CD4-positive, alpha-beta T cell (primary cell): ENCODE measurements around the gene WFDC1. TPM values are rescaled to one million over a fixed set of nuclear protein-coding genes. Genes with fewer than 3 reads are reported as not detected.

Experiments
- ATAC-seq: fragments of 200-7000 bp; cut with Tn5 transposase; one replicate; pipeline ENCODE4 v1.10.0; 2022; ENCODE audit warnings: mild to moderate bottlenecking; ENCODE audit not compliant: poor library complexity
- CTCF ChIA-PET: fragments of 350-600 bp; sonication (Branson Sonifier 250); formaldehyde crosslinking; loops from one replicate; lab custom pipeline; 2021; ENCODE audit warnings: antibody characterized with exemption, inconsistent platforms; lab: Charles Lee
- POLR2A ChIA-PET: fragments of 350-600 bp; sonication (Branson Sonifier 250); formaldehyde crosslinking; loops from one replicate; lab custom pipeline; 2021; ENCODE audit warnings: antibody characterized with exemption, inconsistent platforms; lab: Charles Lee
- DNase-seq, 14 experiments: peaks; one replicate each; pipeline ENCODE4 v3.0.0-alpha.2; 2013 to 2020; ENCODE audit warnings: mixed read lengths in 2 of 14
- H3K27ac ChIP-seq, 2 donors: one replicate each; pipeline versions ENCODE4 v1.5.1 to v1.7.0; 2013; ENCODE audit warnings: low read length in 2 of 2, low read depth in 1 of 2, mild to moderate bottlenecking in 1 of 2
- H3K27me3 ChIP-seq, 2 experiments: 1 replicate in 1 of 2; 2 replicates in 1 of 2; pipeline versions ENCODE4 v1.6.1 to v1.7.0; 2013; ENCODE audit warnings: low read length in 2 of 2, control low read depth in 1 of 2, mild to moderate bottlenecking in 1 of 2, moderate library complexity in 1 of 2; ENCODE audit not compliant: insufficient read depth in 2 of 2, control insufficient read depth in 1 of 2
- H3K36me3 ChIP-seq: one replicate; pipeline ENCODE4 v1.6.1; 2013; ENCODE audit warnings: low read length, control low read depth; ENCODE audit not compliant: insufficient read depth
- H3K4me1 ChIP-seq: one replicate; pipeline ENCODE4 v1.6.1; 2013; ENCODE audit warnings: low read length, control low read depth; ENCODE audit not compliant: insufficient read depth
- H3K4me3 ChIP-seq: one replicate; pipeline ENCODE4 v1.5.1; 2013; ENCODE audit warnings: mild to moderate bottlenecking, low read length, moderate library complexity
- H3K9me3 ChIP-seq, 2 experiments: 1 replicate in 1 of 2; 2 replicates in 1 of 2; pipeline versions ENCODE4 v1.6.1 to v1.7.0; 2013; ENCODE audit warnings: low read length in 2 of 2, mild to moderate bottlenecking in 2 of 2, control low read depth in 1 of 2, moderate library complexity in 1 of 2; ENCODE audit not compliant: control insufficient read depth in 1 of 2, insufficient read depth in 1 of 2
- H3K27ac Mint-ChIP-seq: one replicate; pipeline ENCODE4 v1.8.0; 2020; ENCODE audit warnings: mixed read lengths
- H3K27me3 Mint-ChIP-seq: one replicate; pipeline ENCODE4 v1.8.0; 2021; ENCODE audit warnings: mixed read lengths
- H3K36me3 Mint-ChIP-seq: one replicate; pipeline ENCODE4 v1.8.0; 2021; ENCODE audit warnings: low read depth, mixed read lengths
- H3K4me1 Mint-ChIP-seq: one replicate; pipeline ENCODE4 v1.8.0; 2021; ENCODE audit warnings: low read depth, mixed read lengths
- H3K4me3 Mint-ChIP-seq: one replicate; pipeline ENCODE4 v1.8.0; 2020; ENCODE audit warnings: mild to moderate bottlenecking, mixed read lengths
- H3K9me3 Mint-ChIP-seq: one replicate; pipeline ENCODE4 v1.8.0; 2020; ENCODE audit warnings: mixed read lengths
- CTCF ChIP-seq: fragments of 200-600 bp; IDR thresholded peaks from one replicate; pipeline ENCODE4 v1.8.0; 2022; ENCODE audit warnings: antibody characterized with exemption, mild to moderate bottlenecking
- intact Hi-C, 2 experiments: fragments of 100-400 bp; cut with DNase I in 1 of 2; cut with micrococcal nuclease in 1 of 2; formaldehyde crosslinking; loops; one replicate each; pipeline versions ENCODE4 v1.15.1 to v1.9.0; 2023 to 2025; cut with DNase I, micrococcal nuclease
- total RNA-seq, 174 experiments: library from RNA in 2 of 174; stranded (reverse) in 2 of 174; gene quantifications; one replicate each; pipeline ENCODE4 v1.2.3 and lab custom pipeline; 2021 to 2026

Gene WFDC1
- total RNA-seq, 2 experiments from 2014 or later, result not detected

- no peaks in the 10 kb centered on the region for H3K9me3 Mint-ChIP-seq
- POLR2A ChIA-PET, result no interaction called here
- H3K36me3 ChIP-seq, result no peaks in the 10 kb centered on the region
- no peaks in the 10 kb centered on the region for H3K36me3 Mint-ChIP-seq
- H3K27me3 Mint-ChIP-seq, result peaks cover 82% of the 10 kb centered on the region
- H3K4me1 ChIP-seq, result peaks cover 13% of the 10 kb centered on the region
- no peak overlapping the region for H3K4me3 Mint-ChIP-seq
- intact Hi-C loops, result no loop called here
- H3K27me3 ChIP-seq, result peaks cover 46 to 49% of the 10 kb centered on the region in 2 experiments
- DNase-seq (no peak), ATAC-seq (no peak)
- peaks cover 9% of the 10 kb centered on the region for H3K4me1 Mint-ChIP-seq
- no peak overlapping the region for H3K27ac Mint-ChIP-seq
- no peak for TF ChIP-seq CTCF
- CTCF ChIA-PET, result no interaction called here
- H3K4me3 ChIP-seq, result no peak overlapping the region
- H3K9me3 ChIP-seq, result peaks cover 0 to 10% of the 10 kb centered on the region in 2 experiments
- no peak overlapping the region for H3K27ac ChIP-seq
Observed at GRCh38 chr16:84370723-84371552, 76.3 kb downstream of the WFDC1 start.

DNA sequence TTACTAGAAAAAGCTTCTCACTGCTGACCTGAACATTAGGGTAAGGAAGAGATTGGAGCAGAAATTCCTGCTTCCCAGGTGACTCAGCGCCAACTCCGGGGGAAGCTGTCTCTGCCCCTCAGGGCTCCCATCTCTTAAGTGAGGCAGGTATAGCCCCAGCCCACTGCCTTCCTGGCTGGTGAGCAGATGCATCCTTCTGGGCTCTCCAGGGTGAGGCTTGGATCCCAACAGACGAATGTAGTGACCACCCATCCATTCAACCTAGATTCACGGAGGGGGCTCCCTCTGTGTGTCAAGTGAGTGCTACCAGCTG is 76.8 kb downstream of the WFDC1 start:
- no peak for TF ChIP-seq CTCF

DNA sequence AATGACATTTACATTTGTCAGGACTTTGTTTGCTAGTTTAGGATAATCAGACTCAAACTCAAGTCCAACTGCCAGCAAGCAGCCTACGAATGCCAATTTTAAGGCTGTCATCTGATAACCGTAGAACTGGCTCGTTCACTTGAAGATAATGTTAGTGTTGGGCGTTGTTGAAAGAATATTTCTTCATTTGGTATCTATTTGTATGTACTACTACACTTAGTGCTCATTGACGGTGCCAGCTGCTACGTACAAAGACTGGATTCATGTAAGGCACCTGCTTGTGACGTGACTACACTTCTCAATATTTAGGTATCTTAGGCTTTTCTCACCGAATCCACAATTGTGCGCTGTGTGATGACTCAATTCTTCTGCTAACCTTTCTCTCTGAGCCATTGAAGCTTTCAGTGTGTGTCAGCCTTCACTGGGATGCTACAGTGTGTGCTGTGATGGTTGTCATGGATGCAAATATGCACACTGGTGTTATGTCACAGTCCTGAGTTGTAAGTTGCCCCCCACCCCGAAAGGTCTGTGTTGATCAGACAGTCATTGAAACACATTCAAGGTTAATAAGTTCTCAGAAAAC is 79.3 kb downstream of the WFDC1 start:
- Histone ChIP-seq H3K4me1 (peaks cover 2% of the 10 kb centered on the region), H3K36me3 (no peaks in the 10 kb centered on the region), H3K4me3 (no peak overlapping the region), H3K27me3 (peaks cover 23 to 28% of the 10 kb centered on the region in 2 experiments), H3K9me3 (no peaks in the 10 kb centered on the region), H3K27ac (no peak overlapping the region)
- Mint-ChIP-seq H3K27ac (no peak overlapping the region), H3K9me3 (no peaks in the 10 kb centered on the region), H3K4me3 (no peak overlapping the region), H3K36me3 (no peaks in the 10 kb centered on the region), H3K27me3 (peaks cover 68% of the 10 kb centered on the region), H3K4me1 (peaks cover 9% of the 10 kb centered on the region)
- CTCF ChIA-PET, result no interaction called here
- ATAC-seq (no peak), DNase-seq (no peak)
- no peak for TF ChIP-seq CTCF
- intact Hi-C loops, result no loop called here
- POLR2A ChIA-PET, result no interaction called here

More for the DNA sequence above, 76.8 kb downstream of the WFDC1 start:
- Mint-ChIP-seq H3K4me1 (peaks cover 9% of the 10 kb centered on the region), H3K9me3 (no peaks in the 10 kb centered on the region), H3K4me3 (no peak overlapping the region), H3K27me3 (peaks cover 81% of the 10 kb centered on the region), H3K36me3 (no peaks in the 10 kb centered on the region), H3K27ac (no peak overlapping the region)
- peaks cover 0 to 10% of the 10 kb centered on the region in 2 experiments for H3K9me3 ChIP-seq
- no peak overlapping the region for H3K4me3 ChIP-seq
- H3K4me1 ChIP-seq, result peaks cover 13% of the 10 kb centered on the region
- peaks cover 43 to 45% of the 10 kb centered on the region in 2 experiments for H3K27me3 ChIP-seq
- intact Hi-C loops, result no loop called here
- ATAC-seq, result no peak
- H3K36me3 ChIP-seq, result no peaks in the 10 kb centered on the region
- DNase-seq, result no peak
- no peak overlapping the region for H3K27ac ChIP-seq
- CTCF ChIA-PET, result no interaction called here
- POLR2A ChIA-PET, result no interaction called here
